ENCODE results near the gene HSD17B11.
"Not testable (repeated sequence)": the region's sequence is repeated elsewhere in the genome, so short reads cannot be mapped to it uniquely, and the experiment has no call there.

Gene HSD17B11

DNA sequence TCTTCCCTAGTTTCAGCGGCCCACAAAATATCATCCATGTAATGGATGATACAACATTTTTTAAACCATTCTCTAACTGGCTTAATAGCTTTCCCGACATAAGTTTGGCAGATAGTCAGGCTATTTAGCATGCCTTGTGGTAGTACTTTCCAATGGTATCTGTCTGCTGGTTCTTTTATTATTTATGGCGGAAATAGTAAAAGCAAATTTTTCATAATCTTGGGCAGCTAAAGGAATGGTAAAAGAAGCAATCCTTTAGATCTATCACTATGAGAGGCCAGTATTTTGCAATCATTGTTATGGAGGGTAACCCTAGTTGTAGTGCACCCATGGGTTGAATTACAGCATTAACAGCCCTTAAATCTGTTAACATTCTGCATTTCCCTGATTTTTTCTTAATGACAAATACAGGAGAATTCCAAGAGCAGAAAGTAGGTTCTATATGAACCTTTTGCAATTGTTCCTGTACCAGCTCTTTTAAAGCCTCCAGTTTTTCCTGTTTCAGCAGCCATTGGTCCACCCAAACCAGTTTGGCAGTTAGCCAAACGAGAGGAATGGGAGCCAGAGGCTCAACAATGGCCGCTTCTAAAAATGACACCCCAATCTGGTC, 14.3 kb upstream of the HSD17B11 start:
- DNase-seq (ENCODE audit: low read depth in 2 of 2), result no peak

DNA sequence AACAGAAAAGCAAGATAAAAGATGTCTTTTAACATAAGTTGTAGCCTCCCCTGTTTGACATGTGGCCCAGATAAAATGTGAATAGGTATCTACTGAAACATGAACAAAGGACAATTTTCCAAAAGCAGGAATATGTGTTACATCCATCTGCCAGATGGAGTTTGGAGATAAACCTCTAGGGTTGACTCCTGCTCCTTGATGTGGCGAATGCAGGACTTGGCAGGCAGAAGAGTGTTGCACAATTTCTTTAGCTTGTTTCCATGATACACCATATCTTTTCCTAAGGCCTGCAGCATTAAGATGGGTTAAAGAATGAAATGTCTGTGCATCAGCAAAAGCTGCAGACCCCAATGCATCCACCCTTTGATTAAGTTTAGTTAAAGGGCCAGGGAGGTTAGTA, 12.7 kb upstream of the HSD17B11 start:
- DNase-seq (ENCODE audit: low read depth in 2 of 2), result not testable (repeated sequence)

GRCh38 chr4:87399954-87400353, 9.0 kb upstream of the HSD17B11 start:
- DNase-seq (ENCODE audit: low read depth in 2 of 2), result no peak

- DNase-seq (ENCODE audit: low read depth in 2 of 2), result no peak
Measured at GRCh38 chr4:87399148-87399547, 8.2 kb upstream of the HSD17B11 start.

DNA sequence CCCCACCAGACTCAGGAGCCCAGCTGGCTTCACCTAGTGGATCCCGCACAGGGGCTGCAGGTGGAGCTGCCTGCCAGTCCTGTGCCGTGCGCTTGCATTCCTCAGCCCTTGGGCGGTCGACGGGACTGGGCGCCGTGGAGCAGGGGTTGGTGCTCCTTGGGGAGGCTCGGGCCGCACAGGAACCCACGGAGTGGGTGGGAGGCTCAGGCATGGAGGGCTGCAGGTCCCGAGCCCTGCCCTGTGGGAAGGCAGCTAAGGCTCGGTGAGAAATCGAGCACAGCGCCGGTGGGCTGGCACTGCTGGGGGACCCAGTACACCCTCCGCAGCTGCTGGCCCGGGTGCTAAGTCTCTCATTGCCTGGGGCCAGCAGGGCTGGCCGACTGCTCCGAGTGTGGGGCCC, 4.9 kb upstream of the HSD17B11 start:
- DNase-seq (ENCODE audit: low read depth in 2 of 2), result not testable (repeated sequence)

DNA sequence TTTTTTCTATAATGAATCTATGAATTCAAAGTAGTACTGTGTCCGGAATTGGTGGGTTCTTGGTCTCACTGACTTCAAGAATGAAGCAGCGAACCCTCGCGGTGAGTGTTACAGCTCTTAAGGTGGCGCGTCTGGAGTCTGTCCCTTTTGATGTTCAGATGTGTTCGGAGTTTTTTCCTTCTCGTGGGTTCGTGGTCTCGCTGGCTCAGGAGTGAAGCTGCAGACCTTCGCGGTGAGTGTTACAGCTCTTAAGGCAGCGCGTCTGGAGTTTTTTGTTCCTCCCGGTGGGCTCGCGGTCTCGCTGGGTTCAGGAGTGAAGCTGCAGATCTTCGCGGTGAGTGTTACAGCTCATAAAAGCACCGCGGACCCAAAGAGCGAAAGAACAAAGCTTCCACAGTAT, 4.1 kb upstream of the HSD17B11 start:
- DNase-seq (ENCODE audit: low read depth in 2 of 2), result not testable (repeated sequence)

- DNase-seq (ENCODE audit: low read depth in 2 of 2), result no peak
Measured at GRCh38 chr4:87392183-87392582, 1.2 kb upstream of the HSD17B11 start.

- no peak for DNase-seq (ENCODE audit: low read depth in 2 of 2)
Measured at GRCh38 chr4:87391576-87392054, 627 bp upstream of the HSD17B11 start.

- no peak for DNase-seq (ENCODE audit: low read depth in 2 of 2)
Measured at GRCh38 chr4:87390551-87390890, 467 bp downstream of the HSD17B11 start.

- not testable (repeated sequence) for DNase-seq (ENCODE audit: low read depth in 2 of 2)
Measured at GRCh38 chr4:87390055-87390454, 933 bp downstream of the HSD17B11 start.

DNA sequence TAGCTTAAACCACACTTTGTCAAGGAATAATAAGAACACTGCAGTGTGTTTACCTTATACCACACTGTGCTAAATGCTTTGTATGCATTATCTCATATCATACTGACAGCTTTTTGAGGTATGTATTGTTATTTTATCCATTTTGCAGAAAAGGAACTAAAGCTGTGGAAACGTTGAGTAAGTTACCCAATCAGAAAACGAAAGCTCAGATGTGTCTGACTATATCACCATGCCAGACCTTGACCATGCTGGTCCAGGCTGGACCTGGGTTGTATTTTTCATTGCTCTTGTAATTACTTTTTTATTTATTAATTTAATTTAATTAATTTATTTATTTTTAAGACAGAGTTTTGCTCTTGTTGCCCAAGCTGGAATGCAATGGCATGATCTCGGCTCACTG, 2.1 kb downstream of the HSD17B11 start:
- DNase-seq (ENCODE audit: low read depth in 2 of 2), result no peak

- DNase-seq (ENCODE audit: low read depth in 2 of 2), result no peak
Measured at GRCh38 chr4:87387237-87387636, 3.8 kb downstream of the HSD17B11 start.

DNA sequence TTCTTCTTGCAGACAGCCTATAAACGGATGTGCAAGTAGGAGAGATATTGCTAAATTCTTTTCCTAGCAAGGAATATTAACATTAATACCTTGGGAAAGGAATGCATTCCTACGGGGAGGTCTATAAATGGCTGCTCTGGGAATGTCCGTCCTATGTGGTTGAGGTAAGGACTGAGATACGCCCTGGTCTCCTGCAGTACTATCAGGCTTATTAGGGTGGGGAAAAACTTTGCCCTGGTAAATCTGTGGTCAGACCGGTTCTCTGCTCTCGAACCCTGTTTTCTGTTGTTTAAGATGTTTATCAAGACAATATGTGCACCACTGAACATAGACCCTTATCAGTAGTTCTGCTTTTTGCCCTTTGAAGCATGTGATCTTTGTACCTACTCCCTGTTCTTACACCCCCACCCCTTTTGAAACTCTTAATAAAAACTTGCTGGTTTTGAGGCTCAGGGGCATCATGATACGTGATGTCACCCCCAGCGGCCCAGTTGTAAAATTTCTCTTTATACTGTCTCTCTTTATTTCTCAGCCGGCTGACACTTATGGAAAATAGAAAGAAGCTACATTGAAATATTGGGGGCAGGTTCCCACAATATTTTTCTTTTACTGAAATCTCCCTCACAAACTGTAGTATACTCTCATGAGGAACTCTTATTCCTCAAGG, 6.4 kb downstream of the HSD17B11 start:
- not testable (repeated sequence) for DNase-seq (ENCODE audit: low read depth in 2 of 2)

DNA sequence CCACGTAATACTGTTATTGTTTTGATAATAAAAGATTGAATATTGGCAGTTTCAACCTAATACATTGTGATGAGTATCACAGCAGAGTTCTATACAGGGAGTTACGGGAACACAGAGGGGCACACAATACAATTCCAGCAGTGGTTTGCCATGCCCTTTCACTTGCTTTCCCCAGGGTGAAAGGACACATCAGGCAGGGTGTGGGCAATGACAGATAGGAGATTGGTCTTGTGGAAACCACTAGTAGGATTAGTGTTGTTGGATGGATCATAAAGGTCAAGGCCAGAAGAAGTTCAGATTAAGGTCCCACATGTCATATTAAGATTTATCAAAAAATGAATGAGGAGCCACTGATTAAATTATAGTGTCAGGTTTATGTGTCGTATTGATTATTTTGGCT, 8.1 kb downstream of the HSD17B11 start:
- DNase-seq (ENCODE audit: low read depth in 2 of 2), result no peak

- DNase-seq (ENCODE audit: low read depth in 2 of 2), result no peak
Measured at GRCh38 chr4:87382116-87382515, 8.9 kb downstream of the HSD17B11 start.

- no peak for DNase-seq (ENCODE audit: low read depth in 2 of 2)
Measured at GRCh38 chr4:87377816-87378215, 13.2 kb downstream of the HSD17B11 start.

DNA sequence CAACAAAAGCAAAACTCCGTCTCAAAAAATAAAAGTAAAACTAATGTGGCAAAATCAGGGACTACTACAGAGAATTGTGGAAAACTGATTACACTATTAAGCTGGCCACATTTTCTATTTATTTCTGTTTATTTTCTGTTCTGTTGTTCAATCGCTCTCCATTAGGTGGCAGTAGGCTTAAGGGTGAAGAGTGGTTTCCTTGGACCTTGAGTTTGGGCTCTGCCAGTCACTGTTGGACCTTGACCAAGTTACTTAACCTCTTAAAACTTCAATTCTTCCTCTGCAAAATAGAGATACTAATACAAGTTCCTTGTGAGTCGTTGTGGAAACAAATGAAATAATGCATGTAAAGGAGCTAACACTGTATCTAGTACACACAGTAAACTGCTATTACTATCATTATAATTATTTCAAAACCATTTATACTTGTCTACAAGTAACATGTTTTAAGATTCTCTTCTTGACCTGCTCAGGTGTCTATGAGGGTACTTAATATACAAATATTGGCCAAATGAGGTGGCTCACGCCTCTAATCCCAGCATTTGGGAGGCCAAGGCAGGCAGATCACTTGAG, 15.2 kb downstream of the HSD17B11 start:
- DNase-seq (ENCODE audit: low read depth in 2 of 2), result peak; percentile 36 to 50

- no peak for DNase-seq (ENCODE audit: low read depth in 2 of 2)
Measured at GRCh38 chr4:87370068-87370467, 20.9 kb downstream of the HSD17B11 start.

- DNase-seq (ENCODE audit: low read depth in 2 of 2), result no peak
Measured at GRCh38 chr4:87366521-87367162, 24.3 kb downstream of the HSD17B11 start.

GRCh38 chr4:87365348-87365747, 25.6 kb downstream of the HSD17B11 start:
- DNase-seq (ENCODE audit: low read depth in 2 of 2), result no peak

DNA sequence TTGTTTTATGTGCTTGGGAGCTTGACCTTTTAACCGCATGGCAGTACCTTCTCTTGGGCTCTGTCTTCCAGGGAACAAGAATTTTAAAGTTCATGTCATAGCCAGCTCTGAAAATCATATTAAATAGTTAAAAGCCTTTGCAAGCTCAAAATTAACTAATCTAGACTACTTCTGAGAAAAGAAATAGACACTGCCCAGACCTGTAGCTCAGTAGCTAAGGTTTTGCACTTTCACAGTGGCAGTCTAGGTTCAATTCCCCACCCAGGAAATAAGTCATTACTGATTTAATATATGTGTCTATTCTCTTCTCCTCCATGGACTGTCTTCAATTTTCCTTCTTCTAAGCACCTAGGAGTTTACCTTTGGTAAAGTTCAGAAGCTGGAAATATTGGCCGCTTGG, 27.4 kb downstream of the HSD17B11 start:
- DNase-seq (ENCODE audit: low read depth in 2 of 2), result no peak

DNA sequence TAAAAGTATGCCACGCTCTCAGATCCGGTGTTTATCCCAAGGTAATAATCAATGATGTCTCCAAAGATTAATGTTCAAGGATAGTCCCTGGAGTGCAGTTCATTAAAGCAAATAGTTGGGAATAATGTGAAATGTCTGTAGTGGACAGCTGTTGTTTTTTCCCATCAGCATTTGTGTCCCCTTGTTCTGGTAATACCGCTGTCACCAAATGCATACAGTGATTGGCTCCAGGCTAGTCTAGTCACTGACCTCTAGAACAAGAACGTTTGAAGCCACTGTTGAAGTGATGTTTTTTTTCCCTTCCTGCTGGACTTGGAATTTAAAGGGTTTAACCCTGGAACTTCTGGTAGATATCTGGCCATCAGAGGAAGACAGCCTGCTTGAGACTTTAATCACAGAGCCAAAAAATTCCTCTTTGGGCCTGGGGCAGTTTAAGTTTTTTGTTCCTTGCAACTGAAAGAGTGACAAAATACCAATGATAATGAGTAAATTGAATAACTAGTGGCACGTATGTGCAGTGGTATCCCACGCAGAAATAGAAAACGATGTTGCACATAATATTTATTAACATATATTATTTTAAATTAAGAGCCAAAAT, 30.6 kb downstream of the HSD17B11 start:
- DNase-seq (ENCODE audit: low read depth in 2 of 2), result no peak
